Activated CD4-positive, alpha-beta T cell treated with anti-CD3 and anti-CD28 coated beads for 4 hours (primary cell): Measurements from ENCODE around the gene DUOX2.
A peak's percentile ranks its signal among the peaks of the same experiment; 100 is the strongest.

Source experiments
- DNase-seq, 2 donors: peaks; one replicate each; pipeline ENCODE4 v3.0.0-alpha.2; 2020

DUOX2 gene

DNA sequence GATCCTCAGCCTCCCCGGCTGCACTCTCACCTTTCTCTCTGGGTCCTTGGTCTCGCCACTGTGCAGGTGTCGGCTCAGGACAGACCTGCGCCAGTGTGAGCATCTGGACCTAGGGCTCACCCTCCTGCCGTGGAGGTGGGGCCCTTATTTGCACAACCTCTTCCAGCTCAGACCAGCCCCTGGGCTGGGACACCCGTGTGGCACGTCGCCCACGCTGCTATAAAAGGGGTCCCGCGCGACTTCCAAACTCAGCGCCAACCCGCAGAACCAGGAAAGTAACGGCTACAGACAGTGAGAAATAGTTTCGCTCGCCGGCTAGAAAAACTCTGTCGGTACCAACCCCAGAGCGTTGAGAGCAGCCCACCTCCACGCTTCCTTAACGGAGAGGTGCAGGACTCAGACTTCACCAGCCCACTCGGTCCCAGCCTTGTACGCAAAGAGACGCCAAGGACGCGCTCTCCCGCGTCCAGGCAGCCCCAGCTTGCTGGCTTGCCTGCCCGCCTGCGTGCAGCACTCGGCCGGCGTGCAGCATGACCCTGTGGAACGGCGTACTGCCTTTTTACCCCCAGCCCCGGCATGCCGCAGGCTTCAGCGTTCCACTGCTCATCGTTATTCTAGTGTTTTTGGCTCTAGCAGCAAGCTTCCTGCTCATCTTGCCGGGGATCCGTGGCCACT, at the start of gene DUOX2, which contains the start of gene DUOXA2:
Gene DUOX2 (minus strand): TSS at position 97 of the 675 bp plus-strand sequence. CDS start 761 bp downstream, outside the sequence.
Gene DUOXA2 (plus strand): TSS at position 251 of the 675 bp plus-strand sequence. CDS start 280 bp downstream, at position 531.
- DNase-seq, result no peak

DNA sequence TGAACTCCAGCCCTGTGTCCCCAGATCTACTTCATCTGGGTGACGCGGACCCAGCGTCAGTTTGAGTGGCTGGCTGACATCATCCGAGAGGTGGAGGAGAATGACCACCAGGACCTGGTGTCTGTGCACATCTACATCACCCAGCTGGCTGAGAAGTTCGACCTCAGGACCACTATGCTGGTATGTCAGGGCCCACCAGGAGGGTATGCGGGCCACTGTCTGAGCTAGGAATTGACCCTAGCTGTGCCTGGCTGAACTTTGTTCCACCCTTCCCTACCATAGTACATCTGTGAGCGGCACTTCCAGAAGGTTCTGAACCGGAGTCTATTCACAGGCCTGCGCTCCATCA, 49.5 kb upstream of the DUOX2 start:
- no peak for DNase-seq

DNA sequence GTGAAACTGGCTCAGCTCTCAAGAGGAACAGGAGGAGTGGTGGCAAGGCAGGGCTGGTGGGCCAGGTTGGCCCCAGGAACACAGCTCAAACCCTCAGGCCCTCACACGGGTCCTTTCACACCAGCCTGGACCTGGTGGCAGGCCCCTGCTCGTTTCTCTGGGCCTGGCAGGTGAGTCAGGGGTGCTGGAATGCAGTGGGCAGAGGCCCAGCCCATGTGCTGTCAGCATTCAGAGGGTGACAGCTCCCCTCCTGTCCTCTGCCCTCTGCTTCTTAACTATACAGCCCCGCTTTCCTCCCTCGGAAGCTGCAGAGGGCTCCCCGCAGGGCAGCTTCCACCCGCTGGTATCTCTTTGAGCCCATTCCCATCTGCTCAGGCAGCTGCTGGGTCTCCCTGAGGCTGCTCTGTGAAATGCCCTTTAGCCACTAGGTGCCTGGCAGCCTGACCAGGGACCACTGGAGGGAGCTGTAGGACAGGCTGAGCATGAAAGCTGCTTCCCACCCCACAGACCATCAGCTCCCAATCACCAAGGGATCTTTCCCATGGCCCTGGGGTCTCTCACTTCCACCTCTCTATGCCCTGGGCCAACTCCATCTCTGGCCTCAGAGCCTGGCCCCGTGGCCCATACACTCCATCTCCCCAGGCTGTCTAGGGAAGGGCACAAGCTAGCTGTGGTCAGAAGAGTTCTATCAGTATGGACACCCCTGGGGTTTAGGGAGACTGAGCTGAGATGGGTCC, 49.0 kb upstream of the DUOX2 start:
- DNase-seq, result peak; percentile 60 to 61

GRCh38 chr15:45161666-45162065, 47.7 kb upstream of the DUOX2 start:
- DNase-seq, result no peak

GRCh38 chr15:45157974-45158373, 44.0 kb upstream of the DUOX2 start:
- no peak for DNase-seq

- no peak for DNase-seq
Measured at GRCh38 chr15:45156744-45157455, 42.9 kb upstream of the DUOX2 start.

GRCh38 chr15:45155739-45156138, 41.8 kb upstream of the DUOX2 start:
- DNase-seq, result no peak

- DNase-seq, result no peak
Measured at GRCh38 chr15:45151998-45152828, 38.2 kb upstream of the DUOX2 start.

GRCh38 chr15:45150997-45151396, 37.0 kb upstream of the DUOX2 start:
- no peak for DNase-seq

- no peak for DNase-seq
Measured at GRCh38 chr15:45150481-45150880, 36.5 kb upstream of the DUOX2 start.

DNA sequence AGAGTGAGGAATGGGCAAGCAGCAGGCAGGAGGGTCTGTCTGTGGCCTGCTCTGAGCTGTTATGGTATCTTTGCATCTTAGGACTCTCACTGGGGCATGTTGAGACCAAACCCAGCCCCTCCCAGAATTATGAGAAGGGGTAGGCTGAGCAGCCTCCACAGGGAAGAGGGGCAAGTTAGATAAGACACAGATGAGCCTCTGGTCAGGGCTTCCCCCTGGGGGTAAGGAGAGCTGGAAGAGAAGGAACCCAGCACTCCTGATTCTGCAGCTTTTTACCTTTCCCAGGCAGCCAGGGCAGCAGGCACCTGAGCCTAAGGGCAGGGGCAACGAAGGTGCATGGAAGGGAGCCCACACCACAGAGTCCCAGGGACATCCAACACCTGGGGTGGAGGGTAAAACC, 35.1 kb upstream of the DUOX2 start:
- DNase-seq, result no peak

GRCh38 chr15:45148076-45149059, 34.4 kb upstream of the DUOX2 start:
- DNase-seq, result no peak

GRCh38 chr15:45147606-45148005, 33.6 kb upstream of the DUOX2 start:
- DNase-seq, result no peak

DNA sequence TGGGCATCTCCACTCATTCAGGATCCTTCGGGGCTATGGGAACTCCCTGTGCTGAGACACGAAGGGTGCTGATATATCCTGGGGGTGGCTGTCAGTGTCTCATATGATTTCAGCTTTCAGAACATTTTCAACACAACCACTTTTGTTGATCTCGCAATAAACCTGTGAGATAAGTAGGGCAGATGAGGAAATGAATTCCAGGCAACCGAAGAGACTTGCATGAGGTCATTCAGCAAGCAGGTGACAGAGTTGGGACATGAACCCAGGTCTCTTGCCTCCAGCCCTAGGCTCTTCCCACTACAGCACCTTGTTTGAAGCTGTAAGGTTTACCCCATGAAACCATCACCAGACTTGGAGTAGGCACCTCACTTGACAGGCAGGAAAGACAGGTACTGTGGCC, 32.4 kb upstream of the DUOX2 start:
- no peak for DNase-seq

DNA sequence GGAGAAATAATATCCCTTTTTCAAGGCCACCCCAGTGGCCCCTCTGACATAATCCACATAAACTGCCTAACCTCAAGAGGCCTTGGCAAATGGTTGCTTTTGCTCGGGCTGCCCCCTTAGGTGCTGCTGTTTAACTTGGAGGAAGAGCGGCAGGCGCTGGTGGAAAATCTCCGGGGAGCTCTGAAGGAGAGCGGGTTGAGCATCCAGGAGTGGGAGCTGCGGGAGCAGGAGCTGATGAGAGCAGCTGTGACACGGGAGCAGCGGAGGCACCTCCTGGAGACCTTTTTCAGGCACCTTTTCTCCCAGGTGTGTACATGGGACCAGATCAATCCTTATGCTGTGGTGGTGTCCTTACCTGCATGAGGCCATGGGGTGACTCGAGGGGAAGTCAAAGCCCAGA, 30.8 kb upstream of the DUOX2 start:
- no peak for DNase-seq

GRCh38 chr15:45143946-45144345, 30.0 kb upstream of the DUOX2 start:
- no peak for DNase-seq

DNA sequence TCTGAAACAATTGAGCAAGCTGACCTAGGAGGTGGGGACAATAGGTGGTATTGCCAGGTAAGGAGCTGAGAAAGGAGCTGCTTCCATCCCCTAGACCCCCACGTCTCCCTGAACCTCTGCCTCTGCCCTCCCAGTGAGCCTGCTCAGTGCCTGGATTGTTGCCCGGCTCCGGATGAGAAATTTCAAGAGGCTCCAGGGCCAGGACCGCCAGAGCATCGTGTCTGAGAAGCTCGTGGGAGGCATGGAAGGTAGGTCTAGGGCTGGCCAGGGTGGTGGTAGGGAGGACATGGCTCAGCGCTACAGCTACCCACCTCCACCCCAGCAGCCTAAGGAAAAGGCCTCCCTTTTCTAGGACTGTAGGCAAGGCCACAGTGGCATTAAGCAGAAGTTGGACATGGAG, 29.1 kb upstream of the DUOX2 start:
- DNase-seq, result no peak

DNA sequence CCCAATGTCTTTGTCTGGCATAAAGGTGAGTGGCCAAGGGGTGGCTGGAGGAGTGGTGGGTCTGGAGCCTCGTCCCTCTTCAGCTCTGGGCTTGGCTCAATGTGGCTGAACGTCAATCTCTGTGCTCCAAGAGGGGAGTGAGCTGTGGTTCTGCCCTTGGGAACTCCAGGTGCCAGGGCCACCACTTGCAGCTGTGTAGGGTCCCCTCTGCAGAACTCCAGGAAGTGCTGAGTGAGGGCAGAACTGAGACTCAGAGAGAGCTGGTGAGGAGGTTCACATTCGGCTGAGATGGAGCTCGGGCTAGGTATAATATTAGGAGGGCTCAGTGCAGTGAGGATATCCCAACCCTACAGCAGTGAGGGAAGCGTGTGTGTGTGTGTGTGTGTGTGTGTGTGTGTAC, 27.4 kb upstream of the DUOX2 start:
- no peak for DNase-seq

GRCh38 chr15:45140557-45141250, 26.7 kb upstream of the DUOX2 start:
- DNase-seq, result no peak

DNA sequence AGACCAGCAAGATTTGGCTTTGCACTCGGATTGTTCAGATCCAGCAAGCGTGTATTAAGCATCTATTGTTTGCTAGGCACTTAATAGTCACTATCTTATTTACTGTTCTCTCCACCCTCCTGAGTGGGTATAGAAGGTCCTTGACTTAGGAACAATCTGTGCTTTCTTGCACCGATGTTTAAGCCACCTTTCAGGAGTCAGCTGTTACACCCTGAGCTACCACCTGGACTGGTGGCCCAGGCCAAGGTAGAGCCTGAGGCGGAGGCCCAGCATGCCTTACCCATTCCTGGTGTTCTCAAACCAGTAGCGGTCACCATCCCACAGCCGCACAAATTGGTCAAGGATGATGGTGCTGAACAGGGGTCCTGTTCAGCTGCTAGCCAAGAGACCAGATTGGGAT, 25.8 kb upstream of the DUOX2 start:
- no peak for DNase-seq
